Gastroesophageal sphincter (tissue), 4 donors: ENCODE measurements around the gene PIP5K1C. TPM values are rescaled to one million over a fixed set of nuclear protein-coding genes. Genes with fewer than 3 reads are reported as not detected.
"Not testable (repeated sequence)": the region's sequence is repeated elsewhere in the genome, so short reads cannot be mapped to it uniquely, and the experiment has no call there.

Experiments
- ATAC-seq: fragments of 150-250 bp; one replicate; pipeline ENCODE4 v1.9.1; 2016; ENCODE audit warnings: mild to moderate bottlenecking, moderate library complexity
- H3K27ac ChIP-seq, 4 donors: fragments of 200-600 bp; sonication (generic) in 3 of 4; 1 replicate in 3 of 4; 2 replicates in 1 of 4; pipeline ENCODE4 v1.5.1; 2016 to 2019
- H3K27me3 ChIP-seq: fragments of 200-600 bp; sonication (generic); one replicate; pipeline ENCODE4 v1.5.1; 2019
- H3K36me3 ChIP-seq, 2 donors: fragments of 200-600 bp; sonication (generic); one replicate each; pipeline ENCODE4 v1.5.1; 2019; ENCODE audit warnings: control low read depth in 1 of 2
- H3K4me1 ChIP-seq, 3 donors: fragments of 200-600 bp; sonication (generic); 1 replicate in 2 of 3; 2 replicates in 1 of 3; pipeline ENCODE4 v1.5.1; 2016 to 2019; ENCODE audit warnings: control low read depth in 2 of 3
- H3K4me3 ChIP-seq, 2 donors: fragments of 200-600 bp; sonication (generic); one replicate each; pipeline ENCODE4 v1.5.1; 2019; ENCODE audit warnings: mild to moderate bottlenecking in 1 of 2, moderate library complexity in 1 of 2
- H3K9me3 ChIP-seq, 3 donors: fragments of 200-600 bp; sonication (generic); one replicate each; pipeline ENCODE4 v1.5.1; 2017 to 2019; ENCODE audit warnings: control low read depth in 2 of 3
- EP300 ChIP-seq: sonication (generic); formaldehyde crosslinking; IDR thresholded peaks from one replicate; pipeline ENCODE4 v1.6.1; 2017; ENCODE audit warnings: antibody characterized with exemption, mild to moderate bottlenecking
- POLR2A ChIP-seq, 2 donors: fragments of 450-650 bp; IDR thresholded peaks; one replicate each; pipeline ENCODE4 v1.6.1; 2017; ENCODE audit warnings: antibody characterized with exemption in 2 of 2, mild to moderate bottlenecking in 2 of 2, moderate library complexity in 1 of 2
- POLR2AphosphoS5 ChIP-seq: sonication (generic); formaldehyde crosslinking; IDR thresholded peaks from one replicate; pipeline ENCODE4 v1.6.1; 2017; ENCODE audit warnings: antibody characterized with exemption
- whole genome bisulfite sequencing, 2 donors: methylation state at CpG; one replicate each; pipeline ENCODE4 v1.1.5; 2018; ENCODE audit warnings: low coverage in 1 of 2; 5-methylcytosine and 5-hydroxymethylcytosine counted together
- total RNA-seq, 4 donors: library from RNA; depleted of rRNA; stranded (reverse); fragments of >200 nt; gene quantifications; one replicate each; pipeline ENCODE4 v1.1.0, GENCODE V29; 2016
- TF ChIP-seq, protein P1 (sequence below), 4 experiments: fragments of 200-600 bp in 2 of 4; fragments of 450-650 bp in 2 of 4; sonication (generic) in 1 of 4; IDR thresholded peaks; one replicate each; pipeline ENCODE4 v1.5.1; 2017 to 2019; ENCODE audit warnings: antibody characterized with exemption in 4 of 4, mild to moderate bottlenecking in 2 of 4, moderate library complexity in 2 of 4

PIP5K1C gene
- total RNA-seq, 4 donors from 2014 or later: 50.8 to 165 (median 61.5) TPM

DNA sequence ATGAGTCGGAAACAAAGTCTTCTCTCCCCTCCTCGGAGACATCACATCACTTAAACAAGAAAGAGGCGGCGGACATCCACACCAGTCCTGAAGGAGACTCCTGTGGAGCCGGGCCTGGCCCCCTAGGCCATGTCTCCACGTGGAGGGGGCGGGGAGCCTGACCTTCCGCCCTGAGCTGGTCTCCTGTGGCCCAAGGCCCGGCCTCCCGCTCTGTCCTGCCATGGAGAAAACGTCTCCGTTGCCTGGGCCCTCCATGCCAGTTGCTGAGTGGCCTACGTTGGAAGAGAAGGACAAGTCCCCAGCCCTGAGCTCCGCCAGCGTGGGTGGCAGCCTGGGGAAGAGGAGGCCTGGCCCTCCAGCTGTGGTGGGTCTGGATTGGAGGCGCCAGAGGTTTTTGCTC, 68.2 kb downstream of the PIP5K1C start:
- WGBS, 2 donors: 40% methylated on average over 1 of the region's 16 CpGs; no CpG with 5 or more reads in 1 of the 2 donors

DNA sequence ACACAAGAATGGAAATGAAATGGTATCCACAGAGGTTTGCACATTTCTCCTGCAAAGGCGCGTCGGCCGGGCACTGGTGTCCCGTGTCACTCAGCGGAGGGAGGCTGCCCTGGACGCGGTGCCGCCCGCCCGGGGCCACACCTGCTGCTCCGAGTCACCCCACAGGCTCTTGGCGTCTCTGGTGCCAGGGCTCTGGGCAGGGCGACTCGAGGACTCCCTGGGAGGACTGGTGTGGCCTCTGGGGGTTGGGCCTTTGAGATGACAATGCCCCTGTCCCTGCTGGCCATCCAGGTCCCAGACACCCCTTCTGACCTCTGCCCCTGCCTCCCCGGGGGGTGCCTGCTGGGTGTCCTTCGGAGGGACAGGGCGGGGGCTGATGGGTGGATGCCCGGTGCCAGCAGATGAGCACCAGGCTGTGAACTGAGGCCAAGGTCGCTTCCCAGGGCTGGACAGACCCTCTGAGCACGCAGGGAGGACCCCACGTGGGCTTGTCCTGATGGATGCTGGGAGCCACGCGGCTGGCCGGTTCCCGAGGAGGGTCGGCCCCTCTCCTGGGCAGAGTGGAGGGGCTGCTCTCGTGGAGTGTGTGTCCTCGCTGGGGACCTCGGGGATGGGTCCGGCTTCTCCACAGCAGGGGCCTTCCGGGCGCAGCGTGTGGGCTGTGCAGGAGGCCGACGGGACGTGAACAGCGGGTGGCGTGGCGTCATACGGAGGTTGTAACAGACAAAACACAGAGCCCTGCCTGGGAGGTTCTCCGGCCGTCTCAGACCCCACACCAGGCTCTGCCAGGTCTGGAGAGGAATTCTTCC, 69.0 kb downstream of the PIP5K1C start:
- peaks cover 0 to 20% (median 0%) of the 10 kb centered on the region in 3 donors for H3K4me1 ChIP-seq
- H3K9me3 ChIP-seq: no peaks in the 10 kb centered on the region
- H3K36me3 ChIP-seq: peaks cover 0 to 58% of the 10 kb centered on the region in 2 donors
- H3K27me3 ChIP-seq: no peaks in the 10 kb centered on the region
- peak overlapping the region in 3 of 4 donors; percentile 54 to 76 (median 61) for H3K27ac ChIP-seq
- ATAC-seq: no peak
- no peak overlapping the region for H3K4me3 ChIP-seq
- TF ChIP-seq POLR2AphosphoS5 (no peak), POLR2A (IDR thresholded peaks at IDR 0.05) (no peak), EP300 (no peak)
- TF ChIP-seq, protein P1, sequence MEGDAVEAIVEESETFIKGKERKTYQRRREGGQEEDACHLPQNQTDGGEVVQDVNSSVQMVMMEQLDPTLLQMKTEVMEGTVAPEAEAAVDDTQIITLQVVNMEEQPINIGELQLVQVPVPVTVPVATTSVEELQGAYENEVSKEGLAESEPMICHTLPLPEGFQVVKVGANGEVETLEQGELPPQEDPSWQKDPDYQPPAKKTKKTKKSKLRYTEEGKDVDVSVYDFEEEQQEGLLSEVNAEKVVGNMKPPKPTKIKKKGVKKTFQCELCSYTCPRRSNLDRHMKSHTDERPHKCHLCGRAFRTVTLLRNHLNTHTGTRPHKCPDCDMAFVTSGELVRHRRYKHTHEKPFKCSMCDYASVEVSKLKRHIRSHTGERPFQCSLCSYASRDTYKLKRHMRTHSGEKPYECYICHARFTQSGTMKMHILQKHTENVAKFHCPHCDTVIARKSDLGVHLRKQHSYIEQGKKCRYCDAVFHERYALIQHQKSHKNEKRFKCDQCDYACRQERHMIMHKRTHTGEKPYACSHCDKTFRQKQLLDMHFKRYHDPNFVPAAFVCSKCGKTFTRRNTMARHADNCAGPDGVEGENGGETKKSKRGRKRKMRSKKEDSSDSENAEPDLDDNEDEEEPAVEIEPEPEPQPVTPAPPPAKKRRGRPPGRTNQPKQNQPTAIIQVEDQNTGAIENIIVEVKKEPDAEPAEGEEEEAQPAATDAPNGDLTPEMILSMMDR (IDR thresholded peaks at IDR 0.05): no peak
- 75 to 88% methylated on average over 3 to 8 of the region's 43 CpGs for WGBS, 2 donors

More for the DNA sequence above, 68.2 kb downstream of the PIP5K1C start:
- ATAC-seq: no peak
- H3K27ac ChIP-seq: peak overlapping the region in 3 of 4 donors; percentile 54 to 76 (median 61)
- peaks cover 0 to 66% of the 10 kb centered on the region in 2 donors for H3K36me3 ChIP-seq
- no peaks in the 10 kb centered on the region for H3K9me3 ChIP-seq
- H3K27me3 ChIP-seq: no peaks in the 10 kb centered on the region
- no peak for TF ChIP-seq EP300
- peaks cover 0 to 19% (median 0%) of the 10 kb centered on the region in 3 donors for H3K4me1 ChIP-seq
- H3K4me3 ChIP-seq: no peak overlapping the region

DNA sequence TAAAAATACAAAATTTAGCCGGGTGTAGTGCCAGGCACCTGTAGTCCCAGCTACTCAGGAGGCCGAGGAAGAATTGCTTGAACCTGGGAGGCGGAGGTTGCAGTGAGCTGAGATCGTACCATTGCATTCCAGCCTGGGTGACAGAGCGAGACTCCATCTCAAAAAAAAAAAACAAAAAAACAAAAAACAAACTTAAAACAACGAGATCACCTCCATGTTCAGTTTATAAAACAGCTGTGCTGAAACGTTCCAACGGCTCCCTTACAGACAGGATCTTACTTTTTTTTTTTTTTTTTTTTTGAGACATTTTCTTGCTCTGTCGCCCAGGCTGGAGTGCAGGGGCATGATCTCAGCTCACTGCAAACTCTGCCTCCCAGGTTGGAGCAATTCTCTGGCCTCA, 71.5 kb downstream of the PIP5K1C start:
- H3K27me3 ChIP-seq, ATAC-seq, H3K9me3 ChIP-seq, H3K4me3 ChIP-seq: not testable (repeated sequence)
- Histone ChIP-seq H3K27ac (peak overlapping the region in 2 of 4 donors; percentile 43 to 93), H3K36me3 (peaks cover 0 to 38% of the 10 kb centered on the region in 2 donors), H3K4me1 (peaks cover 0 to 45% (median 15%) of the 10 kb centered on the region in 3 donors)
- WGBS, 2 donors: 34 to 40% methylated on average over 4 to 7 of the region's 9 CpGs

DNA sequence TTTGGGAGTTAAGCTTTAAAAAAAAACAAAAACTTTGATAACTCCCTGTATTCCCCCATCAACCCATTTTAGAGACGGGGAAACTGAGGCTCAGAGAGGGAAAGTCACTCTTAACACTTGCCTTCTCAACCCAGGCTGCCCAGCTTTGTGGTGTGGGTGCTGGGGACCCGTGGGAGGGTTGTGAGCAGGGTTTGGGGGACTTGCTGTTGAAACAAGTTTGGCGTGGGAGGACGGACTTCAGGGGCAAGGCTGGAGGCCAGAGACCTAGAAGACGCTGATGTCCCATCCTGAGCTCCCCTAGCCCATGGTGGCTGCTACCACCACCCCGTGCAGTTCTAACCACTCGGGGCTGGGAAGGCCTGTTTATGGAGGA, 72.9 kb downstream of the PIP5K1C start:
- 33 to 87% methylated on average over 4 to 5 of the region's 7 CpGs for WGBS, 2 donors
- Histone ChIP-seq H3K27me3 (no peaks in the 10 kb centered on the region), H3K4me1 (peaks cover 0 to 36% (median 15%) of the 10 kb centered on the region in 3 donors), H3K4me3 (peak overlapping the region in 1 of 2 donors; percentile 95), H3K9me3 (no peaks in the 10 kb centered on the region), H3K27ac (peak overlapping the region; percentile 19 to 95 (median 91)), H3K36me3 (peaks cover 0 to 38% of the 10 kb centered on the region in 2 donors)
- ATAC-seq: no peak
- TF ChIP-seq, protein P1 (IDR thresholded peaks at IDR 0.05): no peak
- TF ChIP-seq POLR2AphosphoS5 (no peak), POLR2A (IDR thresholded peaks at IDR 0.05) (no peak), EP300 (no peak)

DNA sequence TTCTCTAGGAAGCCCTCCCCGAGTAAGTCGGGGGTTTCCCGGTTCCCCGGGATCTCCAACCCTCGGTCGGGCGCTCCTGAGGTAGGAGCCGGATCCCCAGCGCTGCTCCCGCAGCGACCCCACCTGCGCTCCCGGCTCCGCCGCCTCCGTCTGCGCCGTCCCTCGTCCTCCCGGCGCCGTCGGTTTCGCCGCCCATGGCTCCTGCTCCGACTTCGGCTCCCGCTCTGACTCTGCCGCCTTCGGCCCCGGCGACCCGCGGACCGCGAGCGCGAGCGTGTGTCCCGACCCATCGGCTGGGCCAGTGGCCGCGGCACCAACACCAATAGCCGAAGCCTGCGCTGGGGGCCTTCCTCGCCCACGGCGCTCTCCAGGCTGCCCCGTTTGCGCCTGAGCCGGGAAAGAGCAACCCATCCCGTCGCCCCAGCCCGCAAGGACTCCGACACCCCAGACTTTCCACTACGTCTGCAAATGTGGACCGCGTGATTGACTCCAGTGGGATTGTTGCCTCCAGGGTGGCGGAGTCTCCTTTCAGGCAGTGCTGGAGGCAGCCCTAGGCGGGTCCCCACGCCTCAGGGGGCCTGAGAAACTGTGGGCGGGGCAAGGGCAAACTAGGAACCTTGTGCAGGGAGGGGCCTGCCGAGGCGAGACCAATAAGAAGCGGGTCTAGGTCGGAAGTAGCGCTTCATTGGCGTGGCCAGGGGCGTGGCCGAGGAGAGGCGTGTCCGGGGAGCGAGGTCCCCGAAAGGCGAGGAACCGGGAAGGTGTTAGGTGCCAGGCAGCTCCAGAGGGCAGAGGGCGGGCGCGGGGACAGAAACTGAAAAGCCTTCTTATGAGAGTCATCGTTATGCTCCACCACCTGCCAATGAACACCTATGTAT, 73.6 kb downstream of the PIP5K1C start, which contains the start of gene CACTIN:
CACTIN (minus strand) TSS at position 318 of the 878 bp plus-strand sequence; CDS start at position 290, 28 bp downstream.
- Histone ChIP-seq H3K4me3 (peak within 1 kb of the TSS; percentile 92 to 95), H3K4me1 (peaks cover 0 to 34% (median 15%) of the 10 kb centered on the region in 3 donors), H3K36me3 (peaks cover 0 to 38% of the 10 kb centered on the region in 2 donors), H3K9me3 (no peaks in the 10 kb centered on the region), H3K27ac (peak within 1 kb of the TSS; percentile 82 to 95 (median 91)), H3K27me3 (no peaks in the 10 kb centered on the region)
- TF ChIP-seq, protein P1 (IDR thresholded peaks at IDR 0.05): peak in 1 of 4 experiments; percentile 27
- peak; percentile 89 to 91 for TF ChIP-seq POLR2A (IDR thresholded peaks at IDR 0.05)
- TF ChIP-seq POLR2AphosphoS5: peak; percentile 90
- TF ChIP-seq EP300: no peak
- 0% methylated on average over 4 to 9 of the region's 80 CpGs for WGBS, 2 donors
- ATAC-seq: peak; percentile 98
